Measurements from ENCODE around the gene PHF21A.

PHF21A gene

DNA sequence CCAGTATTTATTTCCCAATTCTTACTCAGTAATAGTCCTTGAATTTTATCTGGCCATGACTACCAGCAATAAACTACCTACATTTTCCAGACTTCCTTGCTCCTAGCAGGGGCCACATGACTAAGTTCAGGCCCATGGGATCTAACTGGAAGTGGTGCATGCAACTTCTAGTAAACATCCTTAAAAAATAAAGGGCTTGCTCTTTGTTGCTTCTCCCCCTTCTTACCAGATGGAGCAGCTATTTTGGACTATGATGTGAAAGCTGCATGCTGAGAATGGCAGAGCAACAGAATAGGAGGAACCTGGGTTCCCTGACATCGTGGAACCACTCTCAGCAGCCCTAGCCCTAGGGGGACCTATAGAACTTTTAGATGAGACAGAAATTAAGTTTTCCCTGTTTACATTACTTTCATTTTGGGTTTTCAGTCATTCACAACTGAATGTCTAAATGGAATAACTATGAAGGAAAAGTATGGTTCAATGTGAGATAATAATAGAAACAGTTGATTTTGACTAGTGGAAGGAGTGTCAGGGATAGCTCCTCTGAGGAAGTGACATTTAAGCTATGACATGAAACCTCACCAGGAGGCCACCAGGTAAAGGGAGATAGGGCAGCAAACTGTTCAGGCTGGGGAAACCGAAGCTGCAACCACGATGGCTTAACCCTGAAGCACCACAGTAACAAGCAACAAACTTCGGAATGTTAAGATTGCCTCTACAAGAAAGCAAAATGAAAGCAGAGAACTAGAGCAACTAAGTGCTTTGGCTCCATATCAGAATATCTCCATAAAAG is 48.9 kb downstream of the PHF21A start:
- no peak for DNase-seq

DNA sequence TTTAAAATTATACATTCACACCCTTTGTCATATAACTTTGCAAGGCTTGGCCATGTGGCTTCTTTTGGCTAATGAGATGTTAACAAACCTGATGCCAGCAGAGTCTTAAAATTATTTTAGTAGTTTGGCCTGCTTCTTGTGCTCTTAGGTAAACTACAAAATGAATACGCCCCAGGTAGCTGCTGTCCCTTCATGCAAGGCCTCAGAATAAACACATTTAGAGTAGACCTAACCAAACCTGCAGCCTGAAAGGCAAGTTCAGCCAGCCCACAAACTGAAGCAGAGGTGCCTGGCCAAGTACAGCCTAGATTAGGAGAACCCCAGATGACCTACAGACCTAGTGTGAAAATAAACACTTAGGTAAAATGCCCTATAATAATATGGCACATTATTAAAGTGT is 50.2 kb downstream of the PHF21A start:
- DNase-seq, result no peak

DNA sequence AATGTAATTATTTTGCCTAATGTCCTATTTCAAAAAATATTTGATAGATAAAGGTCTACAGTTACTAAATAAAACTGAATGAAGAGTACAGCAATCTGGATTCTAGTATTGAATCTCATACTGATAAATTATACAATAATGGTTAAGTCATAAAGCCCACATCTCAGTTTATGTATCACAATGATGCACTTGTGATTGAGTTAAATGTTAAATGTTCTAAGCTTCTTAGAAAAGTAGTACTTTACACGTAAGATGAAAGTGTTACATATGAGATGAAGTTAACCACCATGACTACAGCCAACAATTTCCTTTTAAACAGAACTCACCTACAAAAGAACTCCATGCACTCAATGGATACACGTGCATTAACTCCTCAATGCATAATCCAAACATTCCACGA is 51.7 kb downstream of the PHF21A start:
- DNase-seq, result no peak

DNA sequence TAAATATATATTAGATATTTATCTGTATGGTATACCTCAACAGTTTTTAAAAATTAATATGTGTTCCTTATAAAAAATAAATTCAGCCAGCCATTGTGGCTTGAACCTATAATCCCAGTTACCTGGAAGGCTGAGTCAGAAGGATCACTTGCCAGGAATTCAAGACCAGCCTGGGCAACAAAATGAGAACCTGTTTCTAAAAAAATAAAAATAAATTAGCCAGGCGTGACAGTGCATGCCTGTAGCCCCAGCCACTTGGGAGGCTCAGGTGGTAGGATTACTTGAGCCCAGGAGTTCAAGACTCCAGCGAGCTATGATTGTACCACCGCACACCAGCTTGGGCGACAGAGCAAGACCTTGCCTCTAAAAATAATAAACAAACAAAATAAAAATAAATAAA is 54.9 kb downstream of the PHF21A start:
- DNase-seq, result no peak

DNA sequence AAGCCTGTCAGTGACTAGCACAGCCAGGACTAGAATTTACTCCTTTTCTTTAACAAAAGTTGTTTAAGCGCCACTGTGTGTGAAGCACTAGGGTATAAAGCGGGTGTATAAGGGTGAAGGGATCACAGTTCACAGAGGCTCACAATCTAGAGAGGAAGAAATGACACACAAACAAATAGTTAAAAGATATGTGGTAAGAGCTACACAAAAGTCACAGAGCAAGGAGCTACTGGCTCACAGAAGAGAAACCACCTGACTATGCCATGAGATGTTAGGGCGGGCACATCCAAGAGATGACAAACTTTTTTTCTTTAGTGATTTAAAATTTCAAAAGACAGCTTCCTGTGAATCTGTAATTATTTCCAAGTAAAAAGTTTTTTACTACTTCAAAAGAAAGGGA is 55.6 kb downstream of the PHF21A start:
- no peak for DNase-seq

DNA sequence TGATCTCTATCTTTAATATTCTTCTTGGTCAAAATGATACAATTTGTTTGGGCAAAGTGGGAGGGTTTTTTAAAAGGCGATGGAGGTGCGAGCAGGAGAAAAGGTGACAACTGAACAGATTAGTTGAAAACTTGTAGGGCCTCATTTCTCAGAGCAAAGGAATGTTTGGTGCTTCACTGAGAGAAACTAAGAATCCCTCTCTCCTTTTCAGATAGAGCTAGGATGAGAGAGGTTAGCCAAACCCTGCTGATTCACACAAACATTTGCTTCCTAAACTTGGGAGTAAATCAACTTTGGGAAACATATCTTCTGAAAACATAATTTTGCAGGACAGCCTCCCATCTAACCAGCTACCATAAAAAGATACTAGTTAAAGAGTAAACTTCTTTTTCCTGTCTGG is 57.0 kb downstream of the PHF21A start:
- DNase-seq, result no peak

DNA sequence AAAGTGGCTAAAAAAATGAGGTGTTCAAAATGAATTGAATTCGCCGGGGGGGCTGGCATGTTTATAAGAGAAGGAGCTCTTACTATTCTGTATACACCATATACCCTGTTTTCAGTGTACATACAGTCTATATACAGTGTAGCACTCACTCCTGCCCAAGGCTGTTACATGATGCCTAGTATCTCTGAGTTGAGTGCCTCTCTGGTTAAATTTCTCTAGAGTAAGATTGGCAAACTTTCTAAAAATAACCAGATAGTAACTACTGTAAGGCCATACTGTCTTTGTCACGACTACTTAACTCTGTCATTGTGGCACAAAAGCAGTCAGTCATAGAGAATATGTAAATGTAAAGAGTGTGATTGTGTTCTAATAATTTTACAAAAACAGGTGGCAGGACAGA is 58.1 kb downstream of the PHF21A start:
- no peak for DNase-seq

DNA sequence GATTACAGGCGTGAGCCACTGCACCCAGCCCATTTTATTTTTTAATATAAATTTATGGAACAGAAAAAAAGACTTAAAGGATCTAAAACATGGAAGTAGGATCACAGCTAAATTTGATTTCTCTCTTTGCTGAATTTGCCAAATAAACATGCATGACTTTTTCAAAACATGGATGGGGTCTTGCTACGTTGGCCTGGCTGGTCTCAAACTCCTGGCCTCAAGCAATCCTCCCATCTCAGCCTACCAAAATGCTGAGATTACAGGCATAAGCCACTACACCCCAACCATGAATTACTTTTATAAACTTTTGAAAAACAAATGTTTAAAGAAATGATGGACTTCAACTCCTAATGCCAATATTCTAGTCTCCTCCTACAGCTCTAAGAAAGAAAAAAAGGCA is 61.2 kb downstream of the PHF21A start:
- no peak for DNase-seq

DNA sequence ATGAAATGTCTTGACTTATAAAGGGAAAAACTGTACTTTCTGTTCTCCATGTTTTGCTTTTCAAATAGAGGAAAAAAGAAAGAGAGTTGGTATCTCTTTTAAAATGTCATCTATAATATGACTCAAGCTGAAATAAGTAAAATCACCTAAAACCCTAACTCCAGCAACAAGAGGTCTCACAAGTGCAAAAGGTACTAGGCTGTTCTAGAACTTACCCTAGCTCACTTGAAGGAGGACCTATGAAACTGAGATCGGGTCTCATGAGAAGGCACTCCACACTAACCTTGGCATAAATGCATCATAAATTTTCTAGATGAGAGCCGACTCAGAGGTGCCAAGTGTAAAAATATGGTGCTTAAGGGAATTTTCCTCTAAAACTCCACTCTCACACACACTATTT is 63.8 kb downstream of the PHF21A start:
- no peak for DNase-seq

DNA sequence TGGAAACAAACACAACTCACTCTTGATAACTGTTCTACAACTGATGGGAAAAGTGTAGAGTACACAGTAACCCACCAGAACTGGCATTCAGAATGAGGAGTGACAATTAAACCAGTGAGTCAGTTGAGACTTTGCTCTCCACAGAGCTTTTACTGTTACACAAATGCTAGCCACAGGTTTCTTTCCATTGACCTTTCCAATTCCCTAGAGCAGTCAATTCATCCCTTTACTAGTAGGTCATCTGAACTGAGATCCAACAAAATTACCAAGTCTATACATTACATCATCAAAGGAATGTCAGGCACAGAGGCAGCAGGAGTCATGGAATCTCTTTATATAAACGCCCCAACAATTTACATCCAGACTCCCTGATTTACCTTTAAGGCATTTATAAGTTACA is 65.9 kb downstream of the PHF21A start:
- DNase-seq, result no peak

DNA sequence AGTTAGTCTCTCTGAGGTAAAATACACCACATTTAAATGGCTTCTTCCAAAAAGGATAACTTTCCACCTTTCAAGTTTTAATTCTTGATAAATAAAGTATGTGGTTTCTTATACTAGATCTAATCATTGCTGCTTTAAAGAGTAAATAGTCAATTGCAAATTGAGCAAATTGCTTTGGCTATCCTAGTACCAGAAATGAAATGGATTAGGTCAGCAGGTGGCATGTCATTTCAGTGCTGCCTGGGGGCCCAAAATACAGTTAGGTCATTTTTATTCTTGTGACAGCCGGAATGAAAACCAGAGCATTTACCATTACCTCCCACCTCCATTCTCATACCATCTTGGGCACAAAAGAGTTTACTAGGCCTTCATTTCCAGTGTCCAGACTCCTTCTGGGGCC is 70.2 kb downstream of the PHF21A start:
- no peak for DNase-seq

DNA sequence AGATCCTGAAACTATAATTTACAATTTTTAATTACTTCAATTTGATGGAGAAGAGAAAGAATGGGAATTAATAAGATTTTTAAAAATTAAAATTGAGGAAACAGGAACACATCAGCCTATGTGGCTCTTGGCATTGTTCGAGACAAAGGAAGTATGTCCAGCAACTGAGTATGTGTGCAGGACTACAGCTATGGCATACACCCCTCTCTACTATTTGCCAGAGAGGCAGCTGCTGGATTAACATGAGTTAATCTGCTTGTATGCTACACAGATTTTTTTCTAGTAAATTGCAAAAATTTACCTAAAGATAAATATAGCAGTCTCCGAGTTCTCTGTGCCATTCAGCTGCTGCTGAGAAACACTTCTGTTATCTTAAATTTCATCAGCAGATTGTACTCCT is 70.6 kb downstream of the PHF21A start:
- no peak for DNase-seq

DNA sequence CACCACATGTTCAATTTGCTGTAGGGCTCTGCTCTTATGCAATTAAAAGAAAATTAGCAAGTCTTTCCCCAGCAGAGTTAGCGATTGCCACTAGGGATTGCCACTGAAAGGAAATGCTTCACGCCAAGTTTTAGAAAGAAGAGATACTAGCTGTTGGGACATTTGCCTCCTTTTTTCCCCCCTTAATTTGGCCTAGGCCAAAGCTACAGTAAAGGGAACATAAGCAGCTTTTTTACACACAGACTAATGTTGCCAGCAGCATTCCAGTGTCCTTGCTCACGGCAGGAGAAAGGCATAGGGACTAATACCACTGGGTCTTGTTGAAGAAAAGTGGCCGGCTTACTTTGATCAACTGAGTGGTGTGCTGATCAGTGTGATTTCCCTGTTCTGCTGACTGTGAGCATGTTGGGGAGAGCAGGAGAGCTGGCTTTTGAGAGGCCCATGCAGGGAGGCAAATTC is 71.2 kb downstream of the PHF21A start:
- DNase-seq, result no peak

DNA sequence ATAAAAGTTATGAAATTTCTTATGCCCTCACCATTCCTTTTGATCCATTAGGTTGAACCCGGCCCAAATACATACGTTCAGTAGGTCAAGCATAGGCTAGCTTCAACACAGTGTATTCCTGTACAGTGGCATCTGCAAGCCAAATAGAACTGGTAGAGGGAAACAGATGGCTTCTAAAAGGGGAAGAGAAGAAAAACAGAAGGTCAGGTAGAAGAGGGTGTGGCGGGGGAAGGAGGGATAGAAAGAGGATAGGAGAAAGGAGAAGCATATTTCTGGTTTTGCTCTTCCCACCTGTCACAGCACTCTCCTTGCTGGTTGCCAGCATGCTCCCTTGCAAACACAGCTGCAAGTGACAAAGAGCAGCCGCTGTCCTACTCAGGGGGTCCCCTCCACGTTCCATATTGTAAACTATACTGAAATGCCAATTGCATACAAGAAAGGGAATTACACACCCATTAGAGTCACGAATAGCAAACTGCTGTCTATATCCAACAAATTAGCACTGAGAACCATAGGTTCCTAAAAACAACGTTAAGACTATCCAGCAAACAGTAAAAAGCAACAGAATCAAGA is 71.8 kb downstream of the PHF21A start:
- no peak for DNase-seq

DNA sequence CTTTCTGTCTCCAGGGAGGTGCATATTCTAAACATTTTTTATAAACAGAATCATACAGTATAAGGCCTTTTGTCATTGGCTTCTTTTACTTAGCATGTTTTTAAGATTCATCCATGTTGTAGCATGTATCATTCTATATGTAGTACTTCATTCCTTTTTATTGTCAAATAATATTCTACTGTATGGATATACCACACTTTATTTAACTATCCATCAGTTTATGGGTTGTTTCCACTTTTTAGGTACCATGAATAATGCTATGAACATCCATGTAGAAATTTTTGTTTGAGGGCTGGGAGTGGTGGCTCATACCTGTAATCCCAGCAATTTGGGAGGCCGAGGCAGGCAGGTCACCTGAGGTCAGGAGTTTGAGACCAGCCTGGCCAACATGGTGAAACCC is 73.1 kb downstream of the PHF21A start:
- DNase-seq, result no peak

DNA sequence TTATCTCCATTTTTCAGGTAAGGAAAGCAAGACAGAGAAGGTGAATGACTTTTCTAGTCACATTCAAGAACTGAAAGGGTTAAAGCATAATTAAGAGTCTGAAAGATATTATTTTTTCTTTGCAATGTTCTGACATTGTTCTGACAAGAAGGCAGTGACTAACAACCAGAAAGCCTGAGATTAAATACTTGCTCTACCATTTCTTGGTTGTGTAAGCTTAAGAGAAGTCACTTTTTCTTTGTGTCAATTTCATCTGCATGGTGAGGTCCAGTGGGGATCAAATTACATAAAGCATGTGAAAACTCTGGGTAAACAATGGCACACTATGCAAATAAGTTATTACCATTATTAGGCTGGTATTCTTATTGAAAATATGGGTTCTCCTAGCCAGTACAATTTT is 73.7 kb downstream of the PHF21A start:
- DNase-seq, result no peak

DNA sequence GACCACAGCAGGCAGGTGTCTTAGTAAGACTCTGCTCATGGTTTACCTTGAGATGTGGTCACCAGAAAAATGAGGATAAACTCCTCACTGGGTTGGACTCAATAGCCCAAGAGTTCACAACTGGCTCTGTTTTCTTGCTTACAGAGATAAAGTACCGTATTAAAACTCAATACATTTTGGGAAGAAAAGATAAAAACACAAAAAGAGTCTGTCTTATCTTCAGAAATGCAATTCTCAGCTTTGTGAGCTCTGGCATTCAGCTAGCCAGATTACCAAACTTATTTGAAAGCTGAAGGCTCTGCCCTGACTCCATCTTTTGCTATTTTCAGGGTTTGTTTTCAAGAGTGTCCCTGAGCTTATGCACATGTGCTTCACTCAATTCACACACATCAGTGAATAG is 75.4 kb downstream of the PHF21A start:
- no peak for DNase-seq

DNA sequence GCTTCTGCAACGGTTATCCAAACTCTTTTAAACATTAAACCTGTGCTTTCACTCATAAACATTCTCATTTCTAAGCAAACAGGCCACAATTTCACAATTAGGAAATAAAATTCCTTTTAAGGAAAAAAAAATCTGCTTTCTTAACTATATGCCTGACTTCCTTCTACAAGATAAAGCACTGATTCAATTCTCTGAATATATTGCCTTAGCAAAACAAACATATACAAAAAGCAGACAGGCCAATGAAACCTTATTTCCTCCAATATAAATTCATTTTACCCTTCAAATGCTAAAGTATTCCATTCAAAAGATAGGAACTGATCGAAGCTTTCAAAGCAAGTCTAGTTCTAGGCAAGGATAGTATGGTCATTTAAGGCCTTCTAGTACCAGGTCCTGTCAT is 76.7 kb downstream of the PHF21A start:
- DNase-seq, result no peak

DNA sequence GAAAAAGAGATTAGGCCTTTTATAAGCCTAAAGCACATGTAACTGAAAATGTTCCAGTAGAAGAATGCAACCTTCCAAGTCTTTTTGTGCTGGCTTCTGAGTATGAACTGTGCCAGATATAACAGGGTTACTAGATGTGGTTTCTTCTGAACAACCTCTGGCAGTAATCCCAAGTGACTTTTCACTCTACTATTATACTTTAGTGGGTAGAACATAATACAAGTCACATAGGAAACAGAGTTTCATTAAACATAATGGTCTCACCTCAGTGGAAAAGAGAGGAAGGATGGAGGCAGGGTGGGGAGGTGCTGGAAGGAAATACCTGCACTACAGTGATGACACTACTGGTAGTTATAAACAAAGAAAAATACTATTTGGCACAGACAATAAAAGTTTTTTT is 81.3 kb downstream of the PHF21A start:
- DNase-seq, result no peak

DNA sequence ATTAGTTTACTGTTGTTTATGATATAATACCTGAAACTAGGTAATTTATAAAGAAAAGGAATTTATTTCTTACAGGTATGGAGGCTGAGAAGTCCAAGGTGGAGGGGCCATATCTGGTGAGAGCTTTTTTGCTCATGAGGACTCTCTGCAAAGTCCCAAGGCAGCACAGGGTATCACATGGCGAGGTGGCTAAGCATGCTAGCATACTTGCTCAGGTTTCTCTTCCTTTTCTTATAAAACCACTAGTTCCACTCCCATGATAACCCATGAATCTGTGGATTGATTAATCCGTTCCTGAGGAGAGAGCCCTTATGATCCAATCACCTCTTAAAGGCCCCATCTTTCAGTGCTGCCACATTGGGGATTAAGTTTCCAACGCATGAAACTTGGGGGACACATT is 82.7 kb downstream of the PHF21A start:
- no peak for DNase-seq

DNA sequence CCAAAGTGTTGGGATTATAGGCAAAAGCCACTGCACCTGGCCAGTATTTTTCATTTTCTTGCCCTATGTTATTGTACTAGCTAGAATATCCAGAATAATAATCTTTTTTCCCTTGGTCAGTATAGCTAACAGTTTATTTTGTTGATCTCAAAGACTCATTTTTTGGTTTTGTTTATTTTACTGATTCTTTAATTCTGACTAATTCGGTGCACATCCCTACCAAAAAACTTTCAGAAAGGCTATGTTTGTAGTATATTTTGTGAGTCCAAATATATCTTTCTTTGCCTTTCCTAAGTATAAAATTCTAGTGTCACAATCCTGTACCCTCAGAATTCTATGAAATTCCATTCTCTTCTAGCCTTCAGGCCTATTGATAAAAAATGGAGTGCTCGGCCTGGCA is 84.3 kb downstream of the PHF21A start:
- no peak for DNase-seq

DNA sequence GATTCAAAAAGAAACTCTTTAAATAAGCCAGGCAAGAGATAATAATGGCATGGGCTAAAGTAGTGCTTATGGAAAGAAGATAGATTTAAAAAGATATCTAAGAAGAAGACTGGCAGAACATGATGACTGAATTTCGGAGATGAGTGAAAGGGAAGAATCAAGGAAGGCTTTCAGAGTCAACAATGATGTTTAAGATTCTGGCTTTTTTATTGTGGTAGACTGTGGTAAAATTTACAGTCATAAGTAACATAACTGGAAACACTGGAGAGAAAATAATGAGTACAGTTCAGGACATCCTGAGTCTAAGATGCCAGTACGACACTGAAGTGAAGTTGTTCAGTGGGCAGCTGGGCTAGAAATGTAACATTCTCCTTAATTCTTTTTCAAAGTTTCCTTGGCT is 85.2 kb downstream of the PHF21A start:
- DNase-seq, result no peak

DNA sequence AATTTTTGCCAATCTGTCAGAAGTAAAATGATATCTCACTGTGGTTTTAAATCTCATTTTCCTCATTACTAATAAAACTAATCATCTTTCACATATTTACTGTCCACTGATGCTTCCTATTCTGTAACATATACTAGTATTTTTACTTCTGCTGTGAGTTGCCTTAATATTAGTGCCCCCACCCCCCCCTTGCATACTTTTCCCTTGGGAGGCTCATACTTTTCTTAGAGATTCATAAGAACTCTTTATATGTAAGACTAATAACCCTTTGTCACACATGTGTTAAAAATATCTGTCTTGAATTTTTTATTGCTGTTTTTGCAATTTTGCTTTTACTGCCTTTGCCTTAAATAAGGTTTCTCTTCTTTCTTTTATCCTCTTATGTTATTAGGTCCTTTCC is 87.2 kb downstream of the PHF21A start:
- no peak for DNase-seq

DNA sequence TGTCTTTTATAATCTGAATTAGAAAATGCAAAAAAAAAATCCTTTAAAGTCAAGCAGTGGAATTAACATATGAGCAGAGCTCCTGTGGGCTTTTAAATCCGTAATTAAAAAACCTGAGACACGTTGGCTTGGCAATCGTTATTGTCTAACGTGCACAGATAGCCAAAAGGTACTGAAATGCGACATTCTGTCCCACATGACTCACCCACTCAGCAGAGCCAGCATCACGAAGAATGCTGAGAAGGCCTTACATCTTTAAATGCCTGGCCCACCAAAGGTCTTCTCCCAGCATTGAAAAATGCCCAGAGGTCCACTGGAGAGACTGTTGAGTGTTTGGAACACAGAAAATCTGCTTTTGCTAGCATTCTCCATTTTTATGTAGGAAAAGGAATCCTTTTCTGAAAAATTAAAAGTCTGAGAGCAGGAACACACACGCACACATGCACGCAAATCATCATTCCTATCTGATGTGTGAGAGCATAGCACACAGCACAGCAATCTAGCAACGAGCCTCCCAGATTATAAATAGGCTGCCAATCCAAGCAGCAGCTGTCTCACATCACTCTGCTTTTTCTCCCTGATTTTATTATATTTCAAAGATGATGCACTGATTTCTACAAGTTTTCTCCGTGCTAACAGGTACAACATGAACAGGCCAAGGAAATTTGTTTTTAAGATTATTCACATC is 94.5 kb downstream of the PHF21A start:
- no peak for DNase-seq

Data from stimulated activated CD4-positive, alpha-beta T cell treated with anti-CD3 and anti-CD28 coated beads, Interleukin-12 subunit alpha, Interleukin-12 subunit beta, amount 100 ng/mL, for 4 hours (primary cell).